ENCODE results near the gene MAP4K3.

DNA sequence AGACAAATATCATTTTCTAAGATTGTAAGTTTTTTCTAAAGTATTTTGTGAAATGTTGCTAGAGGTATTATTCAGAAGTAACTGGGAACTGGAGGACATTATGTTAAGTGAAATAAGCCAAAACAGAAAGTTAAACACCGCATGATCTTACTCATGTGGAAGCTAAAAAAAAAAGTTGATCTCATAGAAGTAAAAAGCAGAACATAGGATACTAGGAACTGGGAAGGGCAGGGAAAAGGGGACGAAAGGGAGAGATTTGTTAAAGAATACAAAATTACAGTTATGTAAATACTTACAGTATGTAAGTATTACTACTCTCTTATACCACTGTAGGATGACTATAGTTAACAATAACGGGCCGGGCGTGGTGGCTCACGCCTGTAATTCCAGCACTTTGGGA is 146.7 kb downstream of the MAP4K3 start:
- TF ChIP-seq POLR2A (IDR thresholded peaks at IDR 0.05; ENCODE audit: low read length) (no peak), GATA1 (IDR thresholded peaks at IDR 0.05; ENCODE audit: low read depth, low read length) (no peak)

Data from erythroblast (primary cell).